Fibroblast of pulmonary artery (primary cell): Measurements from ENCODE around the gene AAMP.
A peak's percentile ranks its signal among the peaks of the same experiment; 100 is the strongest.
"Not testable (repeated sequence)": the region's sequence is repeated elsewhere in the genome, so short reads cannot be mapped to it uniquely, and the experiment has no call there.

Source experiments
- DNase-seq: peaks from one replicate; pipeline ENCODE4 v3.0.0-alpha.2; 2010; ENCODE audit warnings: low read depth
- H3K4me3 ChIP-seq: replicated peaks from 2 replicates; pipeline ENCODE4 v1.5.1; 2011; ENCODE audit warnings: low read depth, mild to moderate bottlenecking, control low read depth, low read length, moderate library complexity
- TF ChIP-seq, protein P1 (sequence below): IDR thresholded peaks from 2 replicates; pipeline ENCODE4 v1.5.1; 2011; ENCODE audit warnings: mild to moderate bottlenecking, control low read depth, low read length, inconsistent platforms; ENCODE audit errors: missing control alignments

AAMP gene

DNA sequence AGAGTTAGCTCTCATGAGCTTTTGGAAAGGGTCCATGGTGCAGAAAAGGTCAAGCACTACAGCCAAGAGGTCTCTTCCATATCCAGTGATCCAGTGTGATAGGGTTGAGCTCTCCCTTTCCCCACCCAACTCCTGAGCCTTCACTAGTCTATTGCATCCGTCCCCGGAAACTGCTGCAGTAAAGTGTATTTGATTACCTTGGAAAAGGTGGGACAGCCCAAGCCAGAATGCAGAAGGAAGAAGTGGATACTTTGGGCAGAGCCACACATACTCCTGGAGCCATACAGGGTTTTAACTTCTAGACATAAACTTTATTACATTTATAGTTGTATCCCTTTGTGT is 3.9 kb upstream of the AAMP start:
- TF ChIP-seq, protein P1, sequence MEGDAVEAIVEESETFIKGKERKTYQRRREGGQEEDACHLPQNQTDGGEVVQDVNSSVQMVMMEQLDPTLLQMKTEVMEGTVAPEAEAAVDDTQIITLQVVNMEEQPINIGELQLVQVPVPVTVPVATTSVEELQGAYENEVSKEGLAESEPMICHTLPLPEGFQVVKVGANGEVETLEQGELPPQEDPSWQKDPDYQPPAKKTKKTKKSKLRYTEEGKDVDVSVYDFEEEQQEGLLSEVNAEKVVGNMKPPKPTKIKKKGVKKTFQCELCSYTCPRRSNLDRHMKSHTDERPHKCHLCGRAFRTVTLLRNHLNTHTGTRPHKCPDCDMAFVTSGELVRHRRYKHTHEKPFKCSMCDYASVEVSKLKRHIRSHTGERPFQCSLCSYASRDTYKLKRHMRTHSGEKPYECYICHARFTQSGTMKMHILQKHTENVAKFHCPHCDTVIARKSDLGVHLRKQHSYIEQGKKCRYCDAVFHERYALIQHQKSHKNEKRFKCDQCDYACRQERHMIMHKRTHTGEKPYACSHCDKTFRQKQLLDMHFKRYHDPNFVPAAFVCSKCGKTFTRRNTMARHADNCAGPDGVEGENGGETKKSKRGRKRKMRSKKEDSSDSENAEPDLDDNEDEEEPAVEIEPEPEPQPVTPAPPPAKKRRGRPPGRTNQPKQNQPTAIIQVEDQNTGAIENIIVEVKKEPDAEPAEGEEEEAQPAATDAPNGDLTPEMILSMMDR: no peak
- DNase-seq: no peak
- no peak overlapping the region for H3K4me3 ChIP-seq

DNA sequence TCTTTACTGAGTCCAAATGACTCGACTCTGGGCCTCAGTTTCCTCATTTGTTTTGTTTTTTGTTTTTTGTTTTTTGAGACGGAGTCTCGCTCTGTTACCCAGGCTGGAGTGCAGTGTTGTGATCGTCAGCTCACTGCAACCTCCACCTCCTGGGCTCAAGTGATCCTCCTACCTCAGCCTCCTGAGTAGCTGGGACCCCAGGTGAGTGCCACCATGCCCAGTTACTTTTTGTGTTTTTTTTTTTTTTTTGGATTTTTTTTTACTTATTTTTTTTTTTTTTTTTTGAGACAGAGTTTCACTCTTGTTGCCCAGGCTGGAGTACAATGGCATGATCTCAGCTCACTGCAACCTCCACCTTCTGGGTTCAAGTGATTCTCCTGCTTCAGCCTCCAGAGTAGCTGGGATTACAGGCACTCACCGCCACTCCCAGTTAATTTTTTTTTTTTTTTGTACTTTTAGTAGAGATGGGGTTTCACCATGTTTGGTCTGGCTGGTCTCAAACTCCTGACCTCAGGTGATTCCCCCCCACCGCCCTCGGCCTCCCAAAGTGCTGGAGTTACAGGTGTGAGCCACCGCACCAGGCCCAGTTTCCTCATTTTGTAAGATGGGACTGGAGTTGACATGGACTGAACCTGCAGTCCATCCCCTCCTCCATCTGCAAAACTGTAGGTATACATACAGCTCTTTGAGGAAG is 3.4 kb upstream of the AAMP start:
- not testable (repeated sequence) for H3K4me3 ChIP-seq, DNase-seq

DNA sequence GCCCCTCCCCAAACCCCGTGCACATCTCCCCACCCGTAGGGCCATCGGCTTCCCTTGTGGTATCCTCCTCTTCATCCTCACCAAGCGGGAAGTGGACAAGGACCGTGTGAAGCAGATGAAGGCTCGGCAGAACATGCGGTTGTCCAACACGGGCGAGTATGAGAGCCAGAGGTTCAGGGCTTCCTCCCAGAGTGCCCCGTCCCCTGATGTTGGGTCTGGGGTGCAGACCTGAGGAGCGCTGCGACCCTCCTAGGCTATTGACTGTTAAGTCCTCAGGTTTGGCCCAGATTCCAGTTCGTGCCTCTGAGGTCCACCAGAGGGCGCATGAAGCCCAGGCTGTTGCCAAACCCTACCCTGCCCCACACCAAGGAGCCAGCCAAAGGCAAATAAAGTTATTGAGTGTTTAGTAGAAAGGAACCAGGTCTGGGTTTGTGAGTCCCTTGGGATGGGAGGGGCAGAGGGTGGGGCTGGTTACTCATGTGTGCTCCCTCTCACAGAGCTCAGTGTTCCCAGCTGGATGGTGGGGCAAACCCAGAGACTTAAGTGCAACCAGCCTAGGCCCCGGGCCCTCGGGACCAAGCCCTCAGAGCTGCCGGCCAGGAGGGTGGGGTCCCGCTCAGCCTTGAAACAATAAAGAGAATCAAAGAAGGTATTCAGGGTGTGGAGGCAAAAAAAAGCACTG is 2.7 kb upstream of the AAMP start:
- TF ChIP-seq, protein P1: peak; percentile 92
- DNase-seq: peak; percentile 93
- no peak overlapping the region for H3K4me3 ChIP-seq

DNA sequence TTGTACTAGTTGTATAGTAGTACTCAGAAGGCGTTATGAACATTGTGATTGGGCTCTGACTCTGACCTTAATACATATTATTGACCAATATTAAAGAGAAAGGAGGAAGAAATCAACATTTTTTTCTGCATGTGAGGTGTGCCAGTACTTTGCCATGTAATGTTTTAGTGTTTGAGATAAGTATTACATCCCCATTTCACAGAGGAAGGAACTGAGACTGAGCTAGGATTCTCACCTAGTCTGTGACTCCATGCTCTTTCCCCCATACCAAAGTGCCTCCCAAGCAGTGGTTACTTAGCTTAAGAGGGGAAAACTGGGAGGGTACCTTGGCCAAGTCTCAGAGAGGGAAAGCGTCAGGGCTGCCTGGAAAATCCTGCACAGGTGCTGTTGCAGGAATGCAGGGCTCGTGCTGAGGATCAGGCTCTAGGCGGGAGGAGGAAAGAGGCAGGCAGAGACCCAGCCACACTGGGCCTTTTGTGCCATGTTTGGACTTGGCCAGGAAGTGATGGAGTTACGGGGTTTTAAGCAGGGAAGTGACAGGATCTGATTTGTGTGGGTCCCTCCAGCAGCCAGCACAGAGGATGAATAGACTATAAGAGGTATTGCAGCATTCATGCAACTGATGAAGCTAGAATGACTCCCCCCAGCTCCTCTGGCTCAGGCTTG is 2.1 kb upstream of the AAMP start:
- no peak for DNase-seq
- no peak overlapping the region for H3K4me3 ChIP-seq
- TF ChIP-seq, protein P1: no peak

DNA sequence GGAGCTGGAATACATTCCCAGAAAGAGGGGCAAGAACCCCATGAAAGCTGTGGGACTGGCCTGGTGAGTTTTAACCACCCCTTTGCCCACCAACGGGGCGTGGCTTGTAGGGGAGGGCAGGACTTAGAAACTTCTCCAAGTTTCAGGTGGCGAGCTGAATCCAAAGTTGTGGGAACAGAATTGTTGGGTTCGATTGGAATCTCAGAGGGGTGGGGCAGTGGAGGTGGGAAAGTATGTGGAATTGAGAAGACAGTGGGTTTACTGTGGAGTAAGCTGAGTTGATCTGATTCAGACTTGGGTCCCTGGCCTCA is 1.5 kb upstream of the AAMP start:
- TF ChIP-seq, protein P1: no peak
- peak overlapping the region; percentile 97 for H3K4me3 ChIP-seq
- DNase-seq: no peak

DNA sequence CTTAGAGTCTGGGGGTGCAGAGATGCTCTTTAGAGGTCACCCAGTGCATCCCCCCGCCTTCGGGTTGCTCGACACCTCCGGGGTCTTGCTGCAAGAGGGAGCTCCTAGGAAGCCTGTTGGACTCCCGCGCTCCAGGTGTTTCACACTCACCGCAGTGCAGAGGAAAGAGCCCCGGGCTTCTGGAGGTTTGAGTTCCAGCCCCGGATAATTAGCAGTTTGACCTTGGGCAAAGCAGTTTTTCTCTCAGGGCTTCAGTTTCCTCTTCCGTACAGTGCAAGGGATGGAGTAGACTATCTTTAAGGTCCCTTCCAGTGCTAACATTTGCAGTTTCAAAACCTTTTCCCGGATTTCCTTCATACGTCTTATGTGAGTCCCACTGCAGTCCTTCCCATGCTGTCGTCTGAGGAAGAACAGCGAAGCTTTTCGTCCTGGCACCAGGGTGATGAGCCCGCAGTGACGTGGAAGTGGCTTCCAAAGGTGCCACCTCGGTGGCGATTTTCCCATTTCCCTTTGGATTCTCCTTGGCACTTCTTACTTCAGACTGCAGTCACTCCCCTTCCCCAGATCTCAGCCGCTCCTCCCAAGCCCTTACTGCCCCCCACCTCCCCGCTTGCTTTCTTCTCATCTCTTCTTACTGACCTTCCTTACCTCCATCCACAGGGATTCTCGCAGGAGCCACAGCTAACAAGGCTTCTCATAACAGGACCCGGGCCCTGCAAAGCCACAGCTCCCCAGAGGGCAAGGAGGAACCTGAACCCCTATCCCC is 967 bp upstream of the AAMP start:
- DNase-seq: no peak

More for the DNA sequence above, 967 bp upstream of the AAMP start:
- TF ChIP-seq, protein P1: no peak
- H3K4me3 ChIP-seq: peak overlapping the region; percentile 97
